ENCODE results near the gene B4GALNT3.

DNA sequence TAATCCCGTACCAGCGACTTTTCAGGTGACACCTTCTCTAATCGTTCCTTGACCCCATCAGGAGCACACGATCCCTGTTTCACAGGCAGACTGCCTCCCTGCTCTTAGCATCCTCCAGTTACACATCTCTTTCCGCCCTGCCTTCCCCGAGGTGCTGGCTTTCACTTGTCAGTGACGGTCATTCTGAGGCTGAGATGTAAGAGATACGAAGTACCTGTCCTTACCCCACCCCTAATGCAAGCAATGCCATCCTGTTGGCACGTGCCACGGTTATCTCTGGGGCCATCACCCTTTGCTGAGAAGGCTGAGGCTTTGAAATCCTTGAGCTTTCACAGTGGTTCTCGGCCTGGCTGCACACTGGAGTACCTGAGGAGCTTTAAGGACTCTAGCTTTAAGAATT lies 24.4 kb downstream of the B4GALNT3 start:
- TF ChIP-seq CTCF (IDR thresholded peaks at IDR 0.05; ENCODE audit: poor library complexity) (no peak), EZH2phosphoT487 (IDR thresholded peaks at IDR 0.05; ENCODE audit: low read depth, severe bottlenecking, unreplicated experiment) (no peak), EZH2 (IDR thresholded peaks at IDR 0.05; ENCODE audit: borderline replicate concordance) (no peak)

All from hepatocyte (in vitro differentiated cells).